Rectal smooth muscle tissue (tissue), 1 donor: ENCODE measurements around the gene ZNF428.

Source experiments
- H3K27ac ChIP-seq: one replicate; pipeline ENCODE4 v1.7.0; 2013; ENCODE audit warnings: low read depth, low read length, inconsistent platforms
- H3K27me3 ChIP-seq: one replicate; pipeline ENCODE4 v1.7.0; 2013; ENCODE audit warnings: low read length; ENCODE audit not compliant: control insufficient read depth, insufficient read depth
- H3K36me3 ChIP-seq: one replicate; pipeline ENCODE4 v1.7.0; 2013; ENCODE audit warnings: low read length; ENCODE audit not compliant: control insufficient read depth, insufficient read depth
- H3K4me1 ChIP-seq: one replicate; pipeline ENCODE4 v1.7.0; 2013; ENCODE audit warnings: low read length; ENCODE audit not compliant: control insufficient read depth, insufficient read depth
- H3K4me3 ChIP-seq: one replicate; pipeline ENCODE4 v1.7.0; 2013; ENCODE audit warnings: low read length
- H3K9ac ChIP-seq: one replicate; pipeline ENCODE4 v1.7.0; 2013; ENCODE audit warnings: low read length

The ZNF428 gene, protein sequence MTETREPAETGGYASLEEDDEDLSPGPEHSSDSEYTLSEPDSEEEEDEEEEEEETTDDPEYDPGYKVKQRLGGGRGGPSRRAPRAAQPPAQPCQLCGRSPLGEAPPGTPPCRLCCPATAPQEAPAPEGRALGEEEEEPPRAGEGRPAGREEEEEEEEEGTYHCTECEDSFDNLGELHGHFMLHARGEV

DNA sequence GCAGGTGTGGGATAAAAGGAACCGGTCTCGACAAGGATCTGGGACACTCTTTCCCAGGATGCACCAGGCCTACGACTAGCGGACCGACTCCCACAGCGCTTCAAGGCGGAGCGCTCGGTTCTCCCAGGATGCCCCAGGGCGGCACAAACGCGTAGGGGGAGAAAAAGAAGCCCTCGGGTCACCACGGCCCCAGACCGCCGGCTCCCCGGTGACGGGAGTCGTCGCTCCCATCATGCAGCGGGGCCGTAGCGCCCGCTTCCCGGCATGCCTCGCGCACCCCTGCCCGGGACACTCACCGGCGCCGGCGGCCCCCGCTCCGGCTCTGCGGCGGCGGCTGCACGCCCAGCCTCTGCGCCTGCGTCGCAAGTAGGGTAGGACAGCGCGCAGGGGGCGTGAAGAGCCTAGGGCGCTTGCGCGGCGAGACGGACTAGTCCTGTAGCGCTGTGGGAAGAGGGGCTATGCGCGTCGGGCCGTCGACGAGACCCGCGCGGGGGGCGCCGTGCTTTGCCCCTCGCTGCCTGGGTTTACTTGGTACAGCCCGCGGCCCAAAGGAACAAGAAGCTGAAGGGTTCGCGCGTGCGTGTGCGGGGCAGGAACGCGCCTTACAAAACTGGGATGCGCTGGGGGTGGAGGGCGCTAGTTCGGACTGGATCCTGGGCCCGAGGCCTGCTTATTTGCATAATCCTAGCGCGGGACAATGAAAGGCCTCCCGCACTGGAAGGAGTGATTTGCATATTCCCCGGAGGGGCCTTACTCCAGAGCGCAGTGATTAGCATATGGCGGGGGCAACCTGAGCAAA, at the start of gene ZNF428:
TSS of gene ZNF428 (minus strand) at position 368 of the 799 bp plus-strand sequence. CDS start 5,325 bp downstream, outside the sequence.
- Histone ChIP-seq H3K4me3 (peak within 1 kb of the TSS; percentile 78), H3K9ac (peak within 1 kb of the TSS; percentile 71), H3K4me1 (peaks cover 8% of the 10 kb centered on the region)

DNA sequence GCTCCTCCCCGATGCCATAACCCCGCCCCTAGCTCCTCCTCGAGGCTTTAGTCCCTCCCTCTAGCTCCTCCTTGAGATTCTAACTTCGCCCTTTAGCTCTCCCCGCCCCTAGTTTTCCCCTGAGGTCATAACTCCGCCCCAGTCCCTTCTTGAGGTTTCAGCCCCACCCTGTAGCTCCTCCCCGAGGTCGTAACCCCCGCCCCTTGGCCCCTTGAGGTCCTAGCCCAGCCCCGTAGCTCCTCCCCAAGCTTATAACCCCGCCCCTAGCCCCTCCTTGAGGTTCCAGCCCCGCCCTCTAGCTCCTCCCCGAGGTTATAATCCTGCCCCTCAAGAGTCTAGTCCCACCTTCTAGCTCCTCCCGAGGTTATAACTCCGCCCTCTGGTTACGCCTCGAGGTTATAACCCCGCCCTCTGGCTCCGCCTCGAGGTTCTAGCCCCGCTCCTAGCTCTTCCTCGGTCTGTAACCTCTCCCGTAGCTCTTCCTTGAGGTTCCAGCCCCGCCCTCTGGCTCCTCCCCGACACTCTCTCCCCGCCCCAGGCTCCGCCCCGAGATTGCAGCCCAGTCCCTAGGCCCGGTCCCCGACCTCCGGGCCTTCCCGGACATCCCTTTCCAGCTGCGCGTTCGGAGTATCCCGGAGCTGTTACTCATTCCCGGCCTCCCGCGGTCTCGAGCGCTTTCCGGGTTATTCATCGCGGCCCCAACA, 49.1 kb upstream of the ZNF428 start:
- peaks cover 5% of the 10 kb centered on the region for H3K36me3 ChIP-seq
- no peaks in the 10 kb centered on the region for H3K27me3 ChIP-seq
- no peaks in the 10 kb centered on the region for H3K4me1 ChIP-seq
- H3K9ac ChIP-seq = peak overlapping the region; percentile 25
- H3K4me3 ChIP-seq = peak overlapping the region; percentile 69
- H3K27ac ChIP-seq = peak overlapping the region; percentile 77

More for the DNA sequence above, at the start of gene ZNF428:
- no peaks in the 10 kb centered on the region for H3K27me3 ChIP-seq
- H3K36me3 ChIP-seq = no peaks in the 10 kb centered on the region
- peak within 1 kb of the TSS; percentile 98 for H3K27ac ChIP-seq

DNA sequence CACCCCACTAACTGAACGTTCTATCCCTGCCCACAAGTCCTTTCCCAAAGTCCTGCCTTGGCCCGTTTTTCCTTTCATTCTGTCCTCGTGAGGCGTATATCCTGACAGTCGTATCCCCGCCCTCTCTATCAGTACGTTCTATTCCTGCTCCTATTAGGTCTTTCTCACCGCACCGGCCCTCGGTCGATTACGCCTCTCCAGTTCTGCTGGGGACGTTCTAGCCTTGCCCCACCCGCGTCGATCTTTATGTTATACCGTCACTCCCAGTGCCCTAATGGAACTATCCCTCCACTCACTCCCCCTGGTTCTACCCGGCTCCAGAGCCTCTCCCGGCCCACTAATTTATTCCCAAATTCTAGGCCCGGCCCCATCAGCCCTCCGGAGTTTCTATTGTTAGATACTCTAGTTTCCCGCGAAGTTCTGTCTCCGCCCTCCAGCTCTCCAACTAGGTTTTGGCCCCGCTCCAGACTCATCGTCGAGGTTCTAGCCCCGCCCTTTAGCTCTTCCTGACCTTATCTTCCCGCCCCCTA, 48.5 kb upstream of the ZNF428 start:
- H3K36me3 ChIP-seq = peaks cover 5% of the 10 kb centered on the region
- peak overlapping the region; percentile 46 for H3K4me3 ChIP-seq
- H3K27ac ChIP-seq = peak overlapping the region; percentile 11
- no peaks in the 10 kb centered on the region for H3K27me3 ChIP-seq
- no peaks in the 10 kb centered on the region for H3K4me1 ChIP-seq
- H3K9ac ChIP-seq = no peak overlapping the region

DNA sequence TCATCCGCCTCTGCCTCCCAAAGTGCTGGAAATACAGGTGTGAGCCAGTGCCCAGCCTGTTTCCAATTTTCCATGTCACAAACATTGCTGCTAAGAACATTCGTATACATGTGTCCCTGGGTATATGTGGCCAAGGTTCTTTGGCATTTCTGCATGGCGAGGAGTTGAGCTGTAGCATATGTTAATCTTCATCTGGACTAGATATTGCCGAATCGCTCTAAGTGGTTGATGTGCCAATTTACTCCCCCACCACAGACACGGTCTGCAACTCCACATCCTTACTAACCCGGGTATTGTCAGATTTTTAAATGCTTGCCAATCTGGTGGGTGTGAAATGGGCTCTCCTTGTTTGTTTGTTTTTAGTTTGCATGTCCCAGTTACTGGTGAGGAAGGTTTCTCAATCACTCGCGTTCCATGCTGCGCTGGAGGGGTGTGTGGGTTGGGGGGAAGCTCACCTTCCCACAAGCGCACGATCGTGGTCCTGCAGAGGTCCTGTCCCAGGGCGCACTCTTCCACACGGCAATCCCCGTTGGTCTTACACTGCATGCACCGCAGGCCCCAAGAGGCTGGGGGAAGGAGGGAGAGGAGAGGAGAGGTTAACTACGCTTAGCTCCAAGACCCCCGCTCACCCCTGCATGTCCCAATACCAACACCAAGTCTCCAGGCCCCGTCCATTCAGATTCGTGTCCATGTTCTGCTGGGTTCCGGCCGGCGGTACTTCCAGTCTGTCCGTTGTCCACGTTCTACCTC, 47.9 kb upstream of the ZNF428 start:
- H3K27me3 ChIP-seq = no peaks in the 10 kb centered on the region
- no peak overlapping the region for H3K9ac ChIP-seq
- H3K4me1 ChIP-seq = no peaks in the 10 kb centered on the region
- H3K27ac ChIP-seq = no peak overlapping the region
- peaks cover 5% of the 10 kb centered on the region for H3K36me3 ChIP-seq
- peak overlapping the region; percentile 46 for H3K4me3 ChIP-seq

DNA sequence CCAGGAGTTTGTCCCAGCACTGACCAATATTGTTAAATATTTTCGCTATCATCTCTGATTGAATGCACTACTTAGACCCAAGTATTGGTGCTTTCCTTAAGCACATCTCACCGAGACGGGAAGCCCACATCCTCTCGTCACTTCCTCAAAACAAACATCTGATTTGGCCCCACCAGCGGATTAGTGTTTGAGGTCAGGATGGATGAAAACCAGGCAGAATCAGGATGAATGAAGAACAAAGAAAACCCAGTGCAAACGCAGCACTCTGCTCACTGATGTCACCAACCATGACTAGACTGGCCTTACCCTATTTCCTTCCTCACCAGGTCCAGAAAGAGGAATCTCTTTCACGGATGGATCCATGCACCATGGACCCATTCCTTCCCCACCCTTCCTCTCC, 44.6 kb upstream of the ZNF428 start:
- H3K27me3 ChIP-seq = no peaks in the 10 kb centered on the region
- no peak overlapping the region for H3K9ac ChIP-seq
- H3K4me1 ChIP-seq = no peaks in the 10 kb centered on the region
- no peak overlapping the region for H3K27ac ChIP-seq
- H3K36me3 ChIP-seq = peaks cover 5% of the 10 kb centered on the region
- no peak overlapping the region for H3K4me3 ChIP-seq

DNA sequence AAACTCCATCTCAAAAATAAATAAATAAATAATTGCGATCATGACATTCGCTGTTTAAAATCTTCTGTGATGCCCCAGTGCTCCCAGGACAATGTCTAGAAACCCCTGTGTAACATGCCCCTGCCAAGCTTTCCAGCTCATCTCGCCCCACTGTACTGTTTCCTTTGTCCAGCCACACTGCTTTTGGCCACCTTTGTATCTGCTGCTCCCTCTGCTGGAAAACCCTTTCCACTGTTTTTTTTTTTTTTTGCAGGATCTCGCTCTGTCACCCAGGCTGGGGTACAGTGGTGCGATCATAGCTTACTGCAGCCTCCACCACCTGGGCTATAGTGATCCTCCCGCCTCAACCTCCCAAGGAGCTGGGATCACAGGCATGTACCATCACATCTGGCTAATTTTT, 43.1 kb upstream of the ZNF428 start:
- Histone ChIP-seq H3K27me3 (no peaks in the 10 kb centered on the region), H3K4me3 (no peak overlapping the region), H3K27ac (no peak overlapping the region), H3K36me3 (peaks cover 5% of the 10 kb centered on the region), H3K4me1 (no peaks in the 10 kb centered on the region), H3K9ac (no peak overlapping the region)

DNA sequence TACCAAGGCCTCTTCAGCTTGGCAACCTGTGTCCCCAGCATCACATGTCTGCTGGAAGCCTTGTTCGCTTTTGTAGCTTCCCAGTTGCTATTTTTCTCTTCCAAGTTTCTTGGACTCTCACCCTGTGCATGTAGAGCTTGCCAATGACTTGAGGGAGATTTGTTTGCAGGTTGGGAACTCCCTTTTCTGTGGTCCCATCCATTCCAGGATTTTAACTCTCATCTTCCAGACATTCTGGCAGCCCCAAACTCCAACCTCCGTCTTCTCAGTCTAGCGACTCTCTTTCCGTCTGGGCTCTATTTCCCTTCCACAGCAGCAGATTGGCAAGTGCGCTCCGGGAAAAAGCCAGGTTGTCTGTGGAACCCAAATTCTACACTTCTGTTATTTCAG, 41.5 kb upstream of the ZNF428 start:
- Histone ChIP-seq H3K27me3 (no peaks in the 10 kb centered on the region), H3K4me1 (no peaks in the 10 kb centered on the region), H3K4me3 (no peak overlapping the region), H3K27ac (no peak overlapping the region), H3K9ac (no peak overlapping the region), H3K36me3 (peaks cover 5% of the 10 kb centered on the region)

DNA sequence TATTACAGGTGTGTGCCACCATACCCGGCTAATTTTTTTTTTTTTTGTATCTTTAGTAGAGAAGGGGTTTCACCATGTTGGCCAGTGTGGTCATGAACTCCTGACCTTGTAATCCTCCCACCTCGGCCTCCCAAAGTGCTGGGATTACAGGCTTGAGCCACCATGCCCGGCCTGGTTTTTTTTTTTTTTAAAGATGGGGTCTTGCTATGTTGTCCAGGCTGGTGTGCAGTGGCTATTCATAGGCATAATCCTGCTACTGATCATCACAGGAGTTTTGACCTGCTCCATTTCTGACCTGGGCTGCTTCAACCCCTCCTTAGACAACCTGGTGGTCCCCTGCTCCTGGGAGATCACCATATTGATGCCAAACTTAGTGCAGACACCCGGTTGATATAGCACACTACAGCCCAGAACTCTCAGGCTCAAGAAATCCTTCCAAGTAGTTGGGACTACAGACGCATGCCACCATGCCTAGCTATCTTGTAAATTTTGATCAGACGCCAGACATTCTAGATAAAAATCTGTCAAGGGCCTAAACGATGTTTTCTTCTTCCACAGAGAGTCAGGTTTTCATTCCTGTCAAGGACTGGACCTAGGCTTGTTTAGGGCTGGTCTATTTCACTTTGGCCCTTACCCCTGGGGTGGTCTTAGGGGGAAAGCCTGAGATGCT, 41.0 kb upstream of the ZNF428 start:
- Histone ChIP-seq H3K27me3 (no peaks in the 10 kb centered on the region), H3K36me3 (peaks cover 5% of the 10 kb centered on the region)

DNA sequence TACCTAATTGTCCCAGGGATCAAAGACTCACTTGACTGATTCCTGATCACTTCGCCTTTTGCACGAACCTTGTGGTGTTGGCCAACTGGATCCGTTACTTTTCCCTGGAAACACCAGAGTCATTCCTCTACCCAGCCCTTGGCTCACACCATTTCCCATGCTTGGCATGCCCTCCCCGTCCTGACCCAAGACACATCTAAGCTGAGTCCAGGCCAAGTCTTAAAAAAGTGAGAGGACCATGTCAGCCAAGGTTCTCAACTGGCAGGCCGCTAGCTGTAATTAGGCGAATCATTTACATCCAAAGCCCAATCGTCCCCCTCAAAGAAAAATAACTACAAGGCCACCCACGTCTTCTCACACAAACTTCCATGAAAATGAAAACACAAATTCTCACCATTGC, 39.1 kb upstream of the ZNF428 start:
- Histone ChIP-seq H3K4me3 (no peak overlapping the region), H3K36me3 (no peaks in the 10 kb centered on the region), H3K4me1 (no peaks in the 10 kb centered on the region), H3K9ac (no peak overlapping the region), H3K27me3 (no peaks in the 10 kb centered on the region), H3K27ac (no peak overlapping the region)

More for the DNA sequence above, 41.0 kb upstream of the ZNF428 start:
- H3K4me1 ChIP-seq = no peaks in the 10 kb centered on the region
- no peak overlapping the region for H3K9ac ChIP-seq
- H3K27ac ChIP-seq = peak overlapping the region; percentile 32
- H3K4me3 ChIP-seq = no peak overlapping the region

DNA sequence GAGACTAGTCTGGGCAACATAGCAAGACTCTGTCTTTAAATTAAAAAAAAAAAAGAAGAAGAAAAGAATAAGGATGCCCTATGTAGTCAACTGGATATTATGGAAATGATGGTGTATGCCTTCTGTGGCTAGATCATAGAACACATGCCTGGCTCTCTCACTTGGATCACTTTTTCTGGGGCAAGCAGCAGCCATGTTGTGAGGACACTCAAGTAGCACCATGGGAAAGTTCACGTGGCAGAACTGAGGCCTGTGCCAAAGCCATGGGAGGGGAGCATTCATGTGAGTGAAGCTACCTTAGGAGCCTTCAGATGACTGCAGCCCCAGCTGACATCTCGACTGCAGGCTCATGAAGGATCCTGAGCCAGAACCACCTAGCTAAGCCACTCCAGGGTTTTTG, 38.6 kb upstream of the ZNF428 start:
- Histone ChIP-seq H3K36me3 (no peaks in the 10 kb centered on the region), H3K4me3 (no peak overlapping the region), H3K27me3 (no peaks in the 10 kb centered on the region), H3K4me1 (no peaks in the 10 kb centered on the region), H3K9ac (no peak overlapping the region), H3K27ac (no peak overlapping the region)

DNA sequence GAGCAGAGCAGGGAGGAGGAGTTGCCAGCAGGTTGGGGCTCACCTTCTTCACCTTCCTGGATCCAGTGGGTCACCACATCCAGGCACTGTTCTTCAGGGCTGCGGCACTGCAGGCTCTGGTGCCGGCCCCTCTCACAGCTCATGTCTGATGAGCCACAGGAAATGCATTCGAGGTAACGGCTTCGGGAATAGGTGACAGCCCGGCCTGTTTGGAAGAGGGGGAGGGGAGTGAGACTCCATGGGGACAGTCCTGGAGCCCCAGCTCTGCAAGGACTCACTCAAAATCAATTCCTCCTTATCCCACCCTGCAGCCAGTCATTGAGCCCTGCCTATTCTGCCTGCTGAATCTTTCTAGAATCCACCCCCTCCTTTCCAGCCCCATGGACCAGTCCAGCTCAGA, 37.0 kb upstream of the ZNF428 start:
- no peaks in the 10 kb centered on the region for H3K36me3 ChIP-seq
- no peak overlapping the region for H3K27ac ChIP-seq
- no peaks in the 10 kb centered on the region for H3K4me1 ChIP-seq
- H3K27me3 ChIP-seq = no peaks in the 10 kb centered on the region
- no peak overlapping the region for H3K4me3 ChIP-seq
- no peak overlapping the region for H3K9ac ChIP-seq
